ENCODE results near the gene ZDHHC4.
"Not testable (repeated sequence)": the region's sequence is repeated elsewhere in the genome, so short reads cannot be mapped to it uniquely, and the experiment has no call there.

ZDHHC4 gene

DNA sequence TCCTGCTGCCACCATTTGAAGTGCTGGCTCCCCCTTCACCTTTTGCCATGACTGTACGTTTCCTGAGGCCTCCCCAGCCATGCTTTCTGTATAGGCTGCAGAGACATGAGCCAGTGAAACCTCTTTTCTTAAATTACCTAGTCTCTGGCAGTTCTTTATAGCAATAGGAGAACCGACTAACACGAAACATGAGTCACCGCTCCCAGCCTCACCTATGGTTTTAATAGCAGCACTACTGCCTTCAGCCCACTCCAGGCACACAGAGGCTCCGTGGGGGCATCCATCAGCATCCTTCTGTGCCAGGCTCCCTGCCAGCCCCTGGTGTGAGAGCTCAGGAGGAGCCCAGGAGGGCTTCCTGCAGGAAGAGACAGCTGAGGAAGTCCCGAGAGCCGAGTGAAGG lies 54.4 kb downstream of the ZDHHC4 start:
- DNase-seq: peak in 1 of 58 donors; percentile 18

DNA sequence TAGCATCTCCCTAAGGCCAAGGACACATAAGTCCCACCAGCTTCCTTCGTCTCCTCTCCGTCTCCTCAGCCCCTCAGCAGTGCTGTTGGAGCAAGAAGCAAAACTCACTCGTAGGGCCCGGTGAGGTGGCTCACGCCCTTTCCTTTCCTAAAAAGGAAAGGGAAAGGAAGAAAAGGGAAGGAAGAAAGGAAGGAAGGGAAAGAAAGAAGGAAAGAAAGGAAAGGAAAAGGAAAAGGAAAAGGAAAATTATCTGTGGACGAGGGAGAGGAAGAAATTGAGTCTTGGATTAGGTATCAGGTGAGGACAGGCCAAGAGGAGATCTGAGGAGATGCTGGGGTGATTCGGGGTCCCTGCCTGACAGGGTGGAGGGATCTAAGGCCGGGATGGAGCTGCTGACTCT lies 56.8 kb downstream of the ZDHHC4 start:
- no peak for DNase-seq

GRCh38 chr7:6634971-6635370 lies 57.7 kb downstream of the ZDHHC4 start:
- not testable (repeated sequence) for DNase-seq

GRCh38 chr7:6636741-6637543 lies 59.7 kb downstream of the ZDHHC4 start, which contains the start of gene ZNF316:
Gene ZNF316 (plus strand): TSS chr7:6637318. CDS start chr7:6642410, 5,092 bp downstream.
- DNase-seq: peak in 51 of 58 donors; percentile 8 to 74 (median 43)

- peak in 3 of 58 donors; percentile 8 to 42 (median 8) for DNase-seq
These were observed 60.4 kb downstream of the ZDHHC4 start for GRCh38 chr7:6637544-6638229.
